Astrocyte (in vitro differentiated cells and primary cell): ENCODE measurements around the gene CDC40.

Source experiments
- CTCF ChIP-seq: IDR thresholded peaks from 2 replicates; pipeline ENCODE4 v1.5.1; 2011; ENCODE audit warnings: low read depth, mild to moderate bottlenecking, inconsistent platforms, low read length, moderate library complexity; ENCODE audit not compliant: insufficient read depth
- EZH2 ChIP-seq: IDR thresholded peaks from 2 replicates; pipeline ENCODE4 v1.6.1; 2012; ENCODE audit warnings: mild to moderate bottlenecking, low read length, inconsistent platforms; ENCODE audit not compliant: insufficient read depth

DNA sequence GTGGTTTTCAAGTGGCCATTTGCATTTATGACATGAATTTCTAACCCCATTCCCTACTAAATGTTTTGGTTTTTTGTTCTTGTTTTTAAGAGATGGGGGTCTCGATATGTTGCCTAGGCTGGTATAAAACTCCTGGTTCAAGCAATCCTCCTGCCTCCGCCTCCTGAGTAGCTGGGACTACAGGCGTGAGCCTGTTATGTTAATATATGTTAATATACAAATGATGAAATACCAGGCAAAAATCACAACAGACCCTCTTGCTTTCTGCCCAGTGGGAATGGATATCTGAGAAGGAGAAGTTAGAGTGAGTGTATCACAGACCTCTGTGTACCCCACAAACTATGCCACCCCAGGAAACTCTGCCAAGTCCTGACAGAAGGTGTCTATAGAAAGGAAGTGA is 66.2 kb downstream of the CDC40 start:
- TF ChIP-seq CTCF, result no peak
- no peak for TF ChIP-seq EZH2
